ENCODE results near the gene LMAN2.
A peak's percentile ranks its signal among the peaks of the same experiment; 100 is the strongest.
"Not testable (repeated sequence)": the region's sequence is repeated elsewhere in the genome, so short reads cannot be mapped to it uniquely, and the experiment has no call there.

LMAN2 gene

DNA sequence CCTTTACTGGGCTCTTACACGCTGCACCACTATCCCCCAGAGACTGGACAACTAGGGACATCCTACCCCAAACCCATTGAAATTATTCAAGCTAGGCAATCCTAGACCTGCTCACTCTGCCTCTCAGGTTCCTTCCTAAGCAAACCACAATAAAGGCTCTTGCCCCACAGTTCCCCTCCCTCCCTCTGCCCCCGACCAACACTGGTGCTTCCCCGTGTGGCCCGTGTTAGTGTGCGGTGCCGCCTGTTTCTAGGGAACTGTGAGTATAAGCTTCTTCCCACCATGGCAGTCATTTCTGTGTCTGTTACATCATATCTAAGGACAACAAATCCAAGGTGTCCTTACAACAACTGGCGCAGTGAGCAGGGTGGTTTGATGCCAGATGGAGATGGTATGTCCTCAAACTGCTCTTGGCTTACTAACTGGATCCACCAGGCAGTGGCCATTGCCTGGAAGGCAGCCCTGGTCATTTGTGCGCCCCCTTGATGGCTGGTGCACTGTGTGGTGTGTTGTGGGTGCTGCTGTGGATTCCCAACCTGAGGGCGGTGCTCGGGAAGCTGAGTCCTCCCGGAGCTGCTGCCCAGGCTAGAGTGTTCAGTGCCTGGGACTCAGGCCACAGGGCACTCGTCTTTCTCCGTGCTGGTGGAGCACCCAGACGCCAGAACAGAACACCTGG is 31.4 kb downstream of the LMAN2 start:
- DNase-seq: no peak

DNA sequence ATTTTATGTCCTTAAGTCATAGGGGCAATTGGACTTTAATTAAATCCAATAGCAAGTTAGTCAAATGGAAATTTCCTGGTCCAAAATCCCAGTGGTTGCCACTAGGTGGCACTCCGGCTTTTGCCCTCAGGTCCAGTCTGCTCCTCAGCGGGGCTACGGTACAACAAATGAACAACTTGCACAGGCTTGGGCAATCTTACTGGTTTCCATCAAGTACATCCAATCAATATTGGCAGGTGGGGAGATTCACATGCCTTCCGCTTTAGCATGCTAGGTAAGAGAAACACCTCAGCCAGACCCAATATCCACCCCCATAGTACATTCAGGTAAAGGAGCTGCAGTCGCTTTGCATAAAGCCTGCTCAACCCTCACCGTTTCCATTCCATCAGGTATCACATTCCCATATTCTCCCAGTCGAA is 33.5 kb downstream of the LMAN2 start:
- peak; percentile 80 for DNase-seq

DNA sequence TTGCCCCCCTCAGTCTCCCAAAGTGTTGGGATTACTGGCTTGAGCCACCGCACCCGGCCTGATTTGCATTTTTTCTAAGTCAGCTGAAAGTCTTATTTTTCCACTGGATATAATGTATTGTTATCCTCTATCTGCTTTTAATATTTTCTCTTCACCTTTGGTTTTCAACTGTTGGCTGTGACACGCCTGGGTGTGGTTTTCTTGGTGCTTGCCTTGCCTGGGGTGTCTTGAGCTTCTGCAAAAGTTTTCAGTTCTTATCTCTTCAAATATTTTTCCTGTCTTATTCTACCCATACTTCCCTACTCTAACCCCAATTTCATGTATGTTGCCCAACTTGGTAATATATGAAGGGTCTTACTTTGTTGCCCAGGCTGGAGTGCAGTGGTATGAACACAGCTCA is 35.5 kb downstream of the LMAN2 start:
- no peak for DNase-seq

DNA sequence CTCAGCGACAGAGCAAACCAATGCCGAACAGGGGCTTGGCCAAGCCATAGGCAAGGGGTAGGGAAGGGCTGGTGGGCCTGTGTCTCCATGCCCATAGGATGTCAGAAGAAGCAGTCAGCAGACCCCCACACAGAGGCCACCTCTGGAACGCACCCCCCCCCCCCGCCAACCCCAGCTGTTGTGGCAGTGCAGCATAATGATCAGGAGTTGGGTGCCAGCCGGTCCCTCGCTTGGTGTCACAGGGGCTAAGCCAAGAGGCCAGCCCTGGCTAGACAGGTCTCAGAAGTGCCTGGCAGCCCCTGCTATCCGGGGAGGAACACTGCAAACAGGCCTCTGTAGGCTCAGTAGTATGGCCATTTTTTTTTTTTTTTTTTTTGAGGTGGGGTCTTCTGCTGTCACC is 36.1 kb downstream of the LMAN2 start:
- DNase-seq: no peak

DNA sequence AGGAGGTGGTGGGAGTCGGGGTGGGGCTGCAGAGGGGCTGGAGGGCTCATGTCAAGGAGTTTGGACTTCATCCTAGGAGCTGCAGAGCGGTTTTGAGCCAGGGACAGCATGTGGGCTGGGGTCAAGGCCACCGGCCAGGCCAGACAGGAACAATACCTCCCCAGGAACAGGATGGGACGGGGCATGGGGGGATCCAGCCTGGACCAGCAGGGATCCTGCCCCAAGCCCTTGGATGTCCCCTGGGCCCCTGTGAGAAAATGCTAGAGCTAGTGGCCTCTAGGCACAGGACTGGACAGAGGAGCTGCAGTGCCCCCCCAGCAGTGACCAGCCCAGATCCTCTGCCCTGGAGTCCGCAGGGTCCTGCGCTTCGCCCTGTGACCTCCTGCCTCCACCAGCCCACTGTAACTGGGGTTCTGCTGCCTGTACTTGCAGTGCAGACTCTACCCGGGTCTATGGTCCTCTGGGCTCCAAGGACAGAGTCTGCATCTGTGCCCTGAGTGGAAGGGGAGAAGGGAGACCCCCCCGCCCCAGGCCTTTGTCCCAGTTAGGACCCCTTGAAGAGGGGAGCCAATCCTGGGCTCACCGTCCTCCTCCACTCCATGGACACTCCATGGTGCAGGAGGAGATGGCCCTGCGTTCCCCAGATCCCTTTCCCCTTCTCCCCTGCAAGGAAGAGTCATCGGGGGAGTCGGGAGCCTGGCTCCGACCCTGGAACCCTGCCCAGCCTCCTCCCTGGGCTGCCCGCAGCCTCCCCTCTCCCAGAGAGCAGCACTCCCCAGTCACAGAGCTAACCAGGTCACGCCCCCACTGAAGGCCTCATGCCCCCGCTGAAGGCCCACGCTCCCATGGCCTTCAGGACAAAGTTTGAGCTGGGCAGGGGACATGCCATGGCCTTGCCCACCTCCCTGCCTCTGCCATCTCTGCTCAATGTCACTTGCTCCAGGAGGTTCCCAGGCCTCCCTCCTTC is 36.8 kb downstream of the LMAN2 start:
- no peak for DNase-seq

DNA sequence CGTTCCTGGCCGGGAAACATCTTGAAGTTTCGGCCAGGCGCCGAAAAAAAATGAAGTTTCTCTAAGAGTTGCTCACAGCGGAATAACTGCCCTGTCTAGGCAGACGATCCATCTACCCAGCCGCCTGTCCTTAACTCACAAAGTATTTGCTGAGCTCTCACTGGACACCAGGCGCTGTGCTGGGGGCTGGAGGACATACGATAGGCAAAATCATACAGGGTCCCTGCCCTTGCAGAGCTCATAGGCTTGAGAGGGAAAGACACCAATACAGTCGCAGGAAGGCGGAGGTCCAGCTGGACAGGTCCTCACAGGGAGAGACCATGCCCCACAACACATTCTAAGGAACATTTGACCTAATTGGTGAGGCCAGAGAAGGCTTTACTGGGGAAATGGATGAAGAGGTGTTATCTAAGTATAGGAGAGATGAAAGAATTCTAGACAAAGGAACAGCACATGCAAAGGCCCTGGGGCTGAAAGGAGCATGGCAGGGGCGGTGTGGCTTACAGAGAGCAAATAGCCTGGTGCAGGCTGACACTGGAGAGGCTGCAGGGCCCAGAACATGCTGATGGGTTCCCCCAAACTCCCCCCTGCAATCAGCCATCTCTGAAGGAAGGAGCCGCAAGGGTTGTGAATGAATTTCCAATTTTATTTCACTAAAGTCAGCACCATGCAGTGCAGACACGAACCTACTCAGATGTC is 37.8 kb downstream of the LMAN2 start:
- no peak for DNase-seq

DNA sequence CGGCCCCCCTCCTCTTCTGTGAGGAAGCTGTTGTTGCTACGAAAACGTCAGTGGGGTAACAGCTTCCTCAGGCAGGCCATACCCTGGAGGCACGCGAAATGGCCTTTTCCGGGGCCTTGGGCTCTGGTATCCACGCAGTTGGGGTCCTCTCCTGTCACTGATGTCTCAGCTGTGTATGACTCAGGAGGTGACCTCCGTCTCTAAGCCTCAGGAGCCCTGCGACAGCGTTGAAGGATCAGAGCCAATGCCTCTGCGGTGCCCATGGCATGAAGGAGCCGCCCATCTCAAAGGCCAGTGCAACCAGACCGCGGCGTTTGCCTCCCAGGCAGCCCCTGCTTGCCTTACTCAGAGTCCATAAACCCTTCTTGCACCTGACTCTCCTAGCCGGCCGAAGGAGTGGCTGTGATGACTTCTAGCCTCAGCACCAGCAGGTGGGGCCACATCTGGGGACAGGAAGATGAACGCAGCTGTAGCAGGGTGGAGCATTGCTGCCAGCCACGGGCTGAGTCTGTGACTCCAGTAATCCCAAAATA is 38.8 kb downstream of the LMAN2 start:
- no peak for DNase-seq

DNA sequence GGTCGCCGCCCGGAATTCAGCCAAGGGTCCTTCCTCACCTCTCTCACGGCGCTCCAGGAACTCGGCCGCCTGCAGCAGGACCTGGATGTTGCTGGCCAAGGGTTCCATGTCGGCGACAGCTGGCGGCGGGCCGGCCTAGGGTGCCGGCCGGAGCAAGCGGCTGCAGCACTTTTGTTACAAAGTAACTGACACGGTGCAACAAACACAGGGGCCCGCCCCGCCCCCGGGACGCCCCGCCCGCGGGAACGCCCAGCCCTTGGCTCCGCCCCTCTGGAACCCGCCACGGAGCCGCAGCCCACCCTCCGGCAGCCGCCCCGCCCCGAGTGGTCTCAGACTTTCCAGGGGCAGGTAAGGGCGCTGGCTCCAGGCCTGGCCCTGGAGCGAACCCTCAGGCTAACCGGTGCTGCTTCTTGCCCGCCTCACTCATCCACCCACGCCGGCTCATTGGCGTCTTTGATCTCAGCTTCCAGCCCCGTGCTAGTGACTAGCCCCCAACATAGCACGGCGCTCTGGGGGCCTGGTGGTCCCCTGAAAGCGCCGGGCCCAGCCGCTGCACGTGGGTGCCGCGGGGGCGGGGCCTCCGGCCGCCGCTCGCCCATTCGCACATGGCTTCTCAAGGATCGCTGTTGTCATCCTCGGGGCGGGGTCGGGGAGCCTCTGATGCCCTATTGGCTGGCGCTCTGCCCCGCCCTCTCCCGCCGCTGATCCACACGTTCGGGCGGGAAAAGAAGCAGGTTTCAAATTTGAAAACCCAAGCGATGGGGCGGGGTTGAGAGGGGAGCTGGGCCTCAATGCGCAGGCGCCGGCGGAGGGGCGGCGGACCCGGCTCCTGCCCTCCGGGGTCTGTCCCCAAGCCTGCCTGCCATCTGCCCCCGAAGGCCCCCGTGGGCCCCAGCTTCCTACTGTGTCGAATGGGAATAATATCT is 39.5 kb downstream of the LMAN2 start, which contains the start of gene MXD3:
Gene MXD3, minus strand, starts transcription at position 176 of the 926 bp plus-strand sequence. Its CDS starts 68 bp downstream, at position 108.
- peak; percentile 96 for DNase-seq

DNA sequence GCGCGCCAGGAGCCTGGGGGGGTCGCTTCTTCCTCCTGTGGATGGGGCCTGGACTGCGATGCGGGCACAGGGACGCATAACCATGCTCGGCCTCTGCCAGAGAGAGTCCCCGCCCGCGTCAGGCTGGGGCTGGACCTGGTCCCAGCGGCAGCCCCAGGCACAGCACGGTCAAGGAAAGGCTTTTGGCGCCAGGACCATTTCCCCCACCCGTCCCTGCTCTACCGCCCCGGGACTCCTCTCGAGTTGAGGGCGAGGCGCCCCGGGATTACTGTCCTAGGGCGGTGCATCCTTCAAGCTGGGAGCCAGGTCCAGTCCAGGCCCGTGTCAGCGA is 40.1 kb downstream of the LMAN2 start:
- no peak for DNase-seq

DNA sequence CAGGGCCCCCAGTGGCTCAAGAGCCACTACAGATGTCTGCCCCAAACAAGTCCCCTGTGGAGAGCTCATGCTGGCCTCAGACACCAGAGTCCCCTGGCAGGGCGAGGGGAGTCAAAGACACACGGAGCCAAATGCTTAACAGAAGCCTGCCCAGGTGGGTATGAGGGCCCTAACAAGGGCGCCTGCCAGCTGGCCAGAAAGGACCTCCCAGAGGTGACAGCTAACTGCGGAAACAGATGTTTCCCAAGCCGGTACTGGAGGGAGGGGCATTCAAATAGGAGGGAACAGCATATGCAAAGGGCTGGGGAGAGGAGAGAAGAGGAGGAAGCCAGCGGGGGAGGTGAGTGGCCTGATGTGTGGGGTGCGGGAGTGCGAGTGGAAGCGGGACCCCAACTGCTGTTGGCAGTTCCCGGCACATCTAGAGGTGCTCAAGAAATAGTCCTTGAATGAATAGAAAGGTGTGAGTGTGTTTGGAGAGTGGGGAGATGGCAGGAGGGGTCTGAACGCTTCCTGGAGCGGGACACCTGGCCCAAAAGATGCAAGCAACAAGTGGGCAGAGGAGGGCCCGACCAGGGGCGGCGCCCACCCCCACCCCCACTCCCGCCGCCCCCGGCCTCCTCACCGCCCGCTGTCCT is 40.6 kb downstream of the LMAN2 start:
- DNase-seq: no peak

DNA sequence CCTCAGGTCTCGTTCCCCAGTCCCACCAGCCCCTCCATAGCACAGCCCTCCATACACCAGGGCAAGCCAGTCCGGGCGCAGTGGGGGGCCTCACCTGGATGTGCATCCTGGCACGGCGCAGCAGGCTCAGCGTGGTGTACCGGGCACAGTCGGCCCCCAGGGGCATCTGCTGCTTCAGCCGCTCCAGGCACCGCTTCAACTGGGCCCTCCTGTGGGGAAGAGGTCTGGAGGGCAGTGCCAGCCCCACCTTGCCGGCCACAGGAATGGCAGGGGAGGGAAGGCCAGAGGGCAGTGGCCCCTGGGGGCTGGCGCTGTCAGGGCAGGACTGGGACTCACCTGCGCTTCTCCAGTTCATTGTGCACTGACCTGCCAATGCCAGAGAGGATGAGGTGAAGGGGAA is 41.1 kb downstream of the LMAN2 start:
- DNase-seq: no peak

DNA sequence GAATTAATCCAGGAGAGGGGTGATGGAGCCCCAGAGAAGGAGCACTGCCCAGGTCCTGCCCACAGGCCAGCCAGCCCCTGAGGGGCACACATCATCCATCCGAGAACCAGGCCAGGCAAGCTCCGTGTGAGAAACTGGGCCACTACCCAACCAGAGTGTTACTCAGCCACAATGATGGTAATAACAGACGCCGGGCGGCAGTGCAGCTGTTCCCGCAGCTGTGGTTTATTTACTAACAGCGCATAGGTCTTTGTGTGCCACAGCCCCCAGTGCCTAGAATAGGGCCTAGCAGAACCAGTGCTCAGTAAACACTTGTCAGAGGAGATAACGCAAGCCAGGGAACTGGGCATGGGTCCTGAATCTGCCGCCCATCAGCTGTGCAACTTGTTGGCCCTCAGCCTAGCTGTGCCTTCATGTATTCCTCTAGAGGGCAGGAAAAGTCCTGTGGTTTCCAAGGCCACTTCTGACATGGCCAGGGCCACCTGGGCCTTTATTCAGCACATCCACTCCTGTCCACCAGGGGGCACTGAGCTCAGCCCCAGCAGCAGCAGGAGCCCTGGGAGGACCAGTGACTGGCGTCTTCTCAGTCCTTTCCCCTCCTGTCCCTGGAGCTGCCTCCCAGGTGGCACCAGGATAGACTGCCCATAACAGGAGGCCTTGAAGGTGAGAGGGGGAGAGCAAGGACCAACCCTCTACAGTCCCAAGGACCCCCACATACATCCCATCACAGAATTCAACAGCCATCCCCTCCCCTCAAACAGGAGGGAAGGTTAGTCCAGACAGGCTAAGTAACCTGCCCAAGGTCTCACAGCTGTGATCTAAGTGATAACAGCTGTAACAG is 41.9 kb downstream of the LMAN2 start:
- peak; percentile 78 for DNase-seq

DNA sequence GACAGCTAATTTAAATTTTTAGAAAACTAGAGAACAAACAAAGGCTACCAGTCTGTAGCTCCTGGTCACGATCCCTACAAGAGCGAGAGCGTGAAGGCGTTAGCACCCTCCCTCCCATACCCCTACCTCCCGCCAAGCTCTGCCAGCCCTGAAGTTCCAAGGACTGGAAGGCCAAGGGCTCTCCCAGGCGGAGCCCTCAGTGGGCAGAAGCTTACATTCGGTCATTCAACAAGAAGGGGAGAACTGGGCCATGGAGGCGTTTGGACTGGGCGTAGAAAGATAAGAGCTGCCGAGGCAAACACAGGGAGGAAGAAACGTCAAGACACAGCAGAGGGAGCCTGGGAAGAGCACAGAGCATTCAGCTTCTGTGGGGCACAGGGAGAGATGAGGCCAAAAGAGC is 42.7 kb downstream of the LMAN2 start:
- no peak for DNase-seq

DNA sequence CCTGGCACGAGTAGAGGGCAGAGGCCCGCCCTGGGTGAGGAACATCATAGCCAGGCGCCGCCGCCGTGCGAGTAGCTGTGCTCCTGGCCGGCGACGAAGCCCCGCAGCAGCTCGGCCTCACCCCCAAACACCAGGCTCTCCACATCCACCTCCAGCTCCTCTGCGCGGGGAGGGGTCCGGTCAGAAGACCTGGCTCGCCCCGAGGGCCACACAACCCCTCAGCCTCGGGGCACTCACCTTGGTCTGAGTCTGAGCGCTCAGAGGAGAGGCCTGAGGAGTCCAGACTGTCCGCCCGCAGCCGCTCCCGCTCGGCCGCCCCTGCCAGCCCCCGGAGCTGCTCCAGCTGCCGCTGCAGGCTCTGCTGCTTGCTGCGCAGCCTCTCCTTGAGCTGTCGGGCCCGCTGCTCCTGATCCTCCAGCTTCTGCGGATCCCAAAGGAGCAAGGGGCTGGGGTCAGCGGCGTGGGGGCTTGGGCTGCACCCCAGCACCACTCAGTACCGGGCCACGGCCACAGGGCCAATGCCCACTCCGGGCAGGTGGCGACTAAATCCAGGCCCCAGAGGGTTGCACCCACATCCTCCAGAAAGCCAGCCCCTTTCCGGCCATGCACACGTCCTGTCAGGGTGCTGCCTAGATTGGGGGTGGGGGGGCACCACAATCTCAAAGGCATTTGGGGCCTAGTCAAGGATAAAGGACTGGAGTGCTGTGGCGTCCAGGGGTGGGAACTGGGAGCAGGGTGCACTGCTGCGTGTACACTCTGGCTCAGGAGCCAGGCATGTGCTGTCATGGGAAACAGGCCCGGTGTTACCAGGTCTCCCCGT is 43.7 kb downstream of the LMAN2 start:
- DNase-seq: no peak

DNA sequence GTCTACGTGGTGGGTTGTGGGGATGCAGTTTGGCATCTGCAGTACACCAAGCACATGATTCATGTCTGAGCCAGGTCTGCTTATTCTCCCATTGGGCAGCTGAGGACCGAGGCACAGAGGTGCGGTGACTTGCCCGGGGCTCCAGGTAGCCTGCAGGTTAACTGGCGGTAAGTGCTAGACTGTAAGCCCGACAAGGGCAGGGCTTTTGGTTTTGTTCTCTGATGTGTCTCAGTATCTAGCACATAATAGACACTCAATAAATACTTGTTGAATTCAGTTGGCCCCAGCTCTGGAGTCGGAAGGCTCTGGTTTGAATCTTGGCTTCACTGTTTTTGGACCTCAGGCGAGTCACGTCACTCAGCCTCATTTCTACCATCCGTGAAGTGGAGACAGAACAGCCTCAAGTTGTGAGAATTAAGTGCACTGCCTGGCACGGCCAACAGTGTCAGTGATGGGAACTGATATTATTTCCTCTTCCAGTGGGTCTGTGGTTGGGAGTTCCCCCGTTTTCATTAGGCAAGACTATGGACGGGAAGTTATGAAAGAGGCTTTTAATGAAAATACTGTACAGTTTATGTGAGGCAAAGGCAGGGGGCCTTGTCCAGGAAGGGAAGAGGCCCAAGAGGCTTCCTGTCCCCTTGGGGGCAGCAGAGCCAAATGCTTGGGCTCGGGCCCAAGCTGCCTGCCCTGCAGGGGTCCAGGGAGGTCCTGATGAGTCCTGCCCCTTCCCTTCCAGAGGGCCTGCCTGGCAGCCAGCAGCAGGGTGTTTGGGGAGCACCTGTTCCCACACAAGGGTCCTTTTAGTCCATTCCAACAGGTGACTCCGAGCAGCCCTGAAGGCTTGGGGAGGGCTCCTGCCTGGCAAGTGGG is 44.6 kb downstream of the LMAN2 start:
- DNase-seq: peak; percentile 62

DNA sequence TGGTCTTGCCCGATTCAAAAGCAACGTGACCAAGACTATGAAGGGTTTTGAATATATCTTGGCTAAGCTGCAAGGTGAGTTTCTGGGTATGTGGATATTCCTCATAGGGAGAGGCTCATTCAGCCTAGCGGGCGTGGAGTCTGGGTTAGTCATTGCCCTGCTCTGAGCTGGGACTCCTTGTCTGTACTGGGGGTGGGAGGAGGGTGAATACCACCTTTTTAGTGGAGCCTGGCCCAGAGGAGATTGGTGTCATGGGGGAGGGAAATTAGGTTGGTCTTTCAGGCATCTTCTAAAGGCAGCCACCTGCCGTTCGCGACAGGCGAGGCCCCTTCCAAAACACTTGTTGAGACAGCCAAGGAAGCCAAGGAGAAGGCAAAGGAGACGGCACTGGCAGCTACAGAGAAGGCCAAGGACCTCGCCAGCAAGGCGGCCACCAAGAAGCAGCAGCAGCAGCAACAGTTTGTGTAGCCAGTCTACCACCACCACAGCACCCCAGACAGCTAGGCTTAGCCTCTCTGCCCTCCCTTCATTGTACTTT is 45.3 kb downstream of the LMAN2 start:
- not testable (repeated sequence) for DNase-seq

DNA sequence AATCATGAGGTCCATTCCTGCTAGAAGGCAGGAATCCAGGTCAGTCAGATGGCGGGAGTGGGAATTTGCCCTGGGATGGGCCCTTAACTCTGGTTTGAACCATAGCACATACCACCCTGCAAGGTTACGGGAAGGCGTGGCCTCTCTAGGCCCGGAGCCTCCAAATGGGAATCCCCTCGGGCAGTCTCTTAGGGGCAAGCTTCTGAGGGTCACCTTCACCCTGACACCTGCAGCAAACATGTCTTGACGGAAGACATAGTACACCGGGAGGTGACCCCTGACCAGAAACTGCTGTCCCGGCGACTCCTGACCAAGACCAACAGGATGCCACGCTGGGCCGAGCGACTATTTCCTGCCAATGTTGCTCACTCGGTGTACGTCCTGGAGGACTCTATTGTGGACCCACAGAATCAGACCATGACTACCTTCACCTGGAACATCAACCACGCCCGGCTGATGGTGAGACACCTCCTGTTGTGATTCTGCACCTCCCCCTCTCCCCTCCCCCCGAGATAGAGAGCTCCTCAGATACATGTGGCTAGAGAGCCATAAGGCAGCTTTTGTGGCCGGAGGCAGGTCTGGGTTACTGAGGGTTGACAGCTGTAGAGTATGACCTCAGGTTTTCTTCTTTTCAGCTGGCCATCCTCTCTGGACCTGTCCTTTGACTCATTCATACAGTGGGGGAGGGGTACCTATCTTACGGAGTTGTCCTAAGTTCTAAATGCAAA is 46.9 kb downstream of the LMAN2 start:
- DNase-seq: no peak

DNA sequence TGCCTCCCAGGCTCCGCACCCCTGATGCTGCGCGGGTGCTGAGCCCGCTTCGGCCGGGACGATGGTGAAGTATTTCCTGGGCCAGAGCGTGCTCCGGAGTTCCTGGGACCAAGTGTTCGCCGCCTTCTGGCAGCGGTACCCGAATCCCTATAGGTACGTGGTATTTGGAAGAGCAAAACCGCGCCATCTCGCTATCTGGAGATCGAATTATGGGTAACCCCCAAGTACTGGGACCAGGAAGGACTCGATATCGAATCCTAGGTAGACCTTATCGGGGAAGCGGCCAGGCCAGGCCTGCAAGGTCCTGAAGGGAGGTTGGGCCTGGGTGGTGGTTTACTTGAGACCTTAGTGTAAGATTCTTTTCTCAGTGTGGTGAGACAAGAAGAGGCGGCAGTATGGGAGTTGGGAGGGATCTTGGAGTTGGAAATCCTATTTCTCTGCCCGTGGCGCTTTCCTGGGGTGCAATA is 47.5 kb downstream of the LMAN2 start:
- DNase-seq: no peak

Measured in CD4-positive, alpha-beta T cell treated with Interleukin-21 for 1 hour (primary cell).